Naive thymus-derived CD4-positive, alpha-beta T cell (primary cell): ENCODE results near the gene CD81. TPM values are rescaled to one million over a fixed set of nuclear protein-coding genes. Genes with fewer than 3 reads are reported as not detected.
A peak's percentile ranks its signal among the peaks of the same experiment; 100 is the strongest.

Experiments used
- ATAC-seq: fragments of 150-1000 bp; cut with Tn5 transposase; 2 replicates; pipeline ENCODE4 v1.10.0; 2021; ENCODE audit warnings: mild to moderate bottlenecking, moderate library complexity
- CTCF ChIA-PET: fragments of 350-600 bp; sonication (Branson Sonifier 250); formaldehyde crosslinking; loops from one replicate; lab custom pipeline; 2021; ENCODE audit warnings: antibody characterized with exemption; lab: Charles Lee
- POLR2A ChIA-PET: fragments of 350-600 bp; sonication (Branson Sonifier 250); formaldehyde crosslinking; loops from one replicate; lab custom pipeline; 2021; ENCODE audit warnings: antibody characterized with exemption, inconsistent platforms; lab: Charles Lee
- DNase-seq, 9 donors: peaks; one replicate each; pipeline versions ENCODE4 v3.0.0 to v3.0.0-alpha.2; 2020 to 2022; ENCODE audit warnings: mixed read lengths in 1 of 9
- H3K27ac ChIP-seq: one replicate; pipeline ENCODE4 v1.7.0; 2013; ENCODE audit warnings: mild to moderate bottlenecking, low read depth, low read length, moderate library complexity
- H3K27me3 ChIP-seq, 2 donors: one replicate each; pipeline ENCODE4 v1.7.0; 2013; ENCODE audit warnings: low read length in 2 of 2, mild to moderate bottlenecking in 2 of 2, moderate library complexity in 2 of 2; ENCODE audit not compliant: control insufficient read depth in 2 of 2, insufficient read depth in 2 of 2
- H3K36me3 ChIP-seq, 3 experiments: 1 replicate in 2 of 3; 2 replicates in 1 of 3; pipeline ENCODE4 v1.7.0; 2013; ENCODE audit warnings: low read length in 3 of 3, mild to moderate bottlenecking in 3 of 3, moderate library complexity in 1 of 3; ENCODE audit not compliant: insufficient read depth in 3 of 3, control insufficient read depth in 2 of 3
- H3K4me1 ChIP-seq, 2 donors: one replicate each; pipeline ENCODE4 v1.7.0; 2013; ENCODE audit warnings: low read length in 2 of 2, mild to moderate bottlenecking in 2 of 2, moderate library complexity in 1 of 2; ENCODE audit not compliant: control insufficient read depth in 2 of 2, insufficient read depth in 2 of 2
- H3K4me3 ChIP-seq: 2 replicates; pipeline ENCODE4 v1.7.0; 2013; ENCODE audit warnings: mild to moderate bottlenecking, low read length
- H3K9me3 ChIP-seq, 3 experiments: 1 replicate in 2 of 3; 2 replicates in 1 of 3; pipeline ENCODE4 v1.7.0; 2013; ENCODE audit warnings: low read length in 3 of 3; ENCODE audit not compliant: control insufficient read depth in 2 of 3
- H3K27ac Mint-ChIP-seq, 9 donors: one replicate each; pipeline ENCODE4 v1.8.0; 2020 to 2022; ENCODE audit warnings: mixed read lengths in 9 of 9, mild to moderate bottlenecking in 8 of 9, moderate library complexity in 5 of 9, inconsistent platforms in 2 of 9
- H3K27me3 Mint-ChIP-seq, 5 donors: one replicate each; pipeline ENCODE4 v1.8.0; 2021 to 2022; ENCODE audit warnings: mixed read lengths in 5 of 5, mild to moderate bottlenecking in 1 of 5
- H3K36me3 Mint-ChIP-seq, 5 donors: one replicate each; pipeline ENCODE4 v1.8.0; 2020 to 2022; ENCODE audit warnings: mixed read lengths in 5 of 5, mild to moderate bottlenecking in 3 of 5, inconsistent platforms in 1 of 5
- H3K4me1 Mint-ChIP-seq, 7 donors: one replicate each; pipeline ENCODE4 v1.8.0; 2020 to 2022; ENCODE audit warnings: mixed read lengths in 7 of 7, mild to moderate bottlenecking in 3 of 7, inconsistent platforms in 1 of 7
- H3K4me3 Mint-ChIP-seq, 10 donors: one replicate each; pipeline ENCODE4 v1.8.0; 2020 to 2022; ENCODE audit warnings: mild to moderate bottlenecking in 10 of 10, mixed read lengths in 10 of 10, moderate library complexity in 6 of 10, inconsistent platforms in 2 of 10
- H3K9me3 Mint-ChIP-seq, 11 donors: one replicate each; pipeline ENCODE4 v1.8.0; 2020 to 2022; ENCODE audit warnings: mixed read lengths in 11 of 11, mild to moderate bottlenecking in 4 of 11, inconsistent platforms in 1 of 11, moderate library complexity in 1 of 11
- intact Hi-C, 2 donors: fragments of 100-400 bp; cut with micrococcal nuclease; formaldehyde crosslinking; loops; one replicate each; pipeline ENCODE4 v1.15.1; 2023
- polyA plus RNA-seq, 2 donors: library from polyadenylated mRNA; unstranded; fragments of 300-500 nt; fragmentation: Illumina TruSeq; gene quantifications; one replicate each; pipeline ENCODE4 v1.2.3, GENCODE V29; 2021
- total RNA-seq, 6 experiments: library from RNA in 5 of 6; stranded (reverse) in 5 of 6; gene quantifications; 1 replicate in 5 of 6; 2 replicates in 1 of 6; pipeline ENCODE4 v1.2.3 and lab custom pipeline; 2021 to 2026

CD81 gene
- total and polyA plus RNA-seq, 7 experiments from 2014 or later: 19.0 to 173 (median 102) TPM

DNA sequence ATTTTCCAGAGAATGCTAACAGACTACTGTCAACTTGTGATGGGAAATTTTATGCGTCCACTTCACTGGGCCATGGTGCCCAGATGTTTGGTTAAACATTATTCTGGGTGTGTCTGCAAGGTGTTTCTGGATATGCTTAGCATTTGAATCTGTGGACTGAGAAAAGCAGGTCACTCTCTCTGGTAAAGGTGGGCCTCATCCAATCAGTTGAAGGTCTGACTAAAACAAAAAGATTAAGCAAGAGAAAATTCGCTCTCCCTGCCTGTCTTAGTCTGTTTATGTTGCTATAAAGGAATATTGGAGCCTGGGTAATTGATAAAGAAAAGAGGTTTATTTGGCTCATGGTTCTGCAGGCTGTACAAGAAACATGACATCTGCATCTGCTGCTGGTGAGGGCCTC is 32.1 kb upstream of the CD81 start:
- peaks cover 0 to 7% (median 0%) of the 10 kb centered on the region in 3 experiments for H3K9me3 ChIP-seq
- no peak overlapping the region for H3K4me3 ChIP-seq
- peaks cover 0 to 4% (median 0%) of the 10 kb centered on the region in 5 donors for H3K27me3 Mint-ChIP-seq
- ATAC-seq (no peak), DNase-seq (no peak)
- H3K4me1 Mint-ChIP-seq: no peaks in the 10 kb centered on the region
- ChIA-PET POLR2A (no interaction called here), CTCF (interaction anchor here (0.6 kb wide), 1 partner anchor 40 kb away, joined by 4 read pairs; no protein-coding TSS in a partner anchor)
- H3K27me3 ChIP-seq: no peaks in the 10 kb centered on the region
- peaks cover 3 to 18% (median 13%) of the 10 kb centered on the region in 5 donors for H3K36me3 Mint-ChIP-seq
- no peak overlapping the region for H3K27ac ChIP-seq
- peaks cover 4 to 51% (median 16%) of the 10 kb centered on the region in 11 donors for H3K9me3 Mint-ChIP-seq
- H3K27ac Mint-ChIP-seq: no peak overlapping the region
- no peaks in the 10 kb centered on the region for H3K4me1 ChIP-seq
- H3K4me3 Mint-ChIP-seq: no peak overlapping the region
- H3K36me3 ChIP-seq: no peaks in the 10 kb centered on the region
- intact Hi-C loops: no loop called here

DNA sequence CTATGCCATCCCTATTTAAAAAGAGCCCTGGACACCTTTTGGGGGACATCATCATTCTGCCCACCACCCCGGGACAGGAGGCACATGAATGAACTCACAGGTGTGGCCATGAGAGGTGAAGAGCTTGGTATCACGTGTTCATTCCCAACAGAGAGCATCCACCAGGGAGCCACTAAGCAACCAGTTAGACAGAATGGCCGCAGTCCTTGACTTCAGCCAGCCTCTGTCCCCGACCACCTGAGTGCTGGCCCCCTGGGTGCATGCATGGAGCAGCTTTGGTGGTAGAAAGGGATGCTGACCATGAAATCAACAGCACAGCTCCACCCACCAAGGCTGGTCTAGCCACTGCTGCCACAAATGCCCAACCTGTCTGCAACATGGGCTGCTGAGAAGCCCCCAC is 31.1 kb upstream of the CD81 start:
- CTCF ChIA-PET: interaction anchor here (0.6 to 0.7 kb wide), 2 partner anchors 41 to 82 kb away, joined by 3 to 4 read pairs; no protein-coding TSS in a partner anchor
- no peak overlapping the region for H3K27ac Mint-ChIP-seq
- intact Hi-C loops: no loop called here
- H3K4me1 Mint-ChIP-seq: no peaks in the 10 kb centered on the region
- H3K9me3 ChIP-seq: peaks cover 0 to 7% (median 0%) of the 10 kb centered on the region in 3 experiments
- H3K27ac ChIP-seq: no peak overlapping the region
- H3K4me1 ChIP-seq: no peaks in the 10 kb centered on the region
- H3K4me3 ChIP-seq: no peak overlapping the region
- peaks cover 3 to 22% (median 13%) of the 10 kb centered on the region in 5 donors for H3K36me3 Mint-ChIP-seq
- no peaks in the 10 kb centered on the region for H3K36me3 ChIP-seq
- H3K27me3 Mint-ChIP-seq: peaks cover 0 to 9% (median 0%) of the 10 kb centered on the region in 5 donors
- no peaks in the 10 kb centered on the region for H3K27me3 ChIP-seq
- H3K9me3 Mint-ChIP-seq: peaks cover 4 to 61% (median 16%) of the 10 kb centered on the region in 11 donors
- POLR2A ChIA-PET: no interaction called here
- ATAC-seq (no peak), DNase-seq (no peak)
- no peak overlapping the region for H3K4me3 Mint-ChIP-seq

DNA sequence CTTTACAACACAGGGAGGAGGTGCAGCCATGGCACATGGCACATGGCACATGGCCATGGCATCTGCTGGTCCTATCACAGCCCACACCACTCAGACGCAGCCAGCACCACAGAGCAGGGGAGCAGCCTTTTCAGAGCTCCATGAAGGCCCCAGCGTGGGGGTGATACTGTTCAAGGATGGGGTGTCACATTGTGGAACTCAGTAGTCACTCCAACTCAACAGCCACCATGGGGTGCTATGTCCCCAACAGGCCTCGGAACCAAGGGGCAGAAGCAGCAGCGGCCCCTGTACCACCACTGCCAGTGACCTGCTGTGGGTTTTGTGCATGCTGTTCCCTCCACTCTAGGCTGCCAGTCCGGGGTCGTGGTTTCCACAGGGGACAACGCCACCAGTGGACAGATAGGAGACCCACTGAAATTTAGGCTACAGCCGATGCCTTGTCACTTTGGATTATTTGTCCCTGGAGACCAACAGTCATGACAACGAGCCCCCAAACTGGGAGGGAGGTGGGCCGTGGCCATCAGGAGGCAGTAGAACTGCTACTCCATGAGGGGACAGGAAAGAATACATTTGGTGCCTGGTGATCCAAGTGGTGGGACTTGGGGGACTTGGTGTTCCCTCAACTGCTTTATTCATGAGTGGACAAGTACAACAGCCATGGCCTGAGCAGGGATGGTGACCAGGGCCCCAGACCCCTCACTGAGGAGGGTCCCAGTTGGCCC is 30.4 kb upstream of the CD81 start:
- Mint-ChIP-seq H3K9me3 (peaks cover 4 to 61% (median 16%) of the 10 kb centered on the region in 11 donors), H3K4me1 (no peaks in the 10 kb centered on the region), H3K27me3 (peaks cover 0 to 9% (median 0%) of the 10 kb centered on the region in 5 donors), H3K36me3 (peaks cover 3 to 22% (median 13%) of the 10 kb centered on the region in 5 donors), H3K27ac (peak overlapping the region in 1 of 9 donors; percentile 74), H3K4me3 (peak overlapping the region in 1 of 10 donors; percentile 45)
- intact Hi-C loops: no loop called here
- Histone ChIP-seq H3K27me3 (no peaks in the 10 kb centered on the region), H3K36me3 (no peaks in the 10 kb centered on the region), H3K27ac (no peak overlapping the region), H3K4me3 (no peak overlapping the region), H3K4me1 (no peaks in the 10 kb centered on the region), H3K9me3 (peaks cover 0 to 7% (median 0%) of the 10 kb centered on the region in 3 experiments)
- ChIA-PET CTCF (no interaction called here), POLR2A (no interaction called here)
- DNase-seq: no peak
- no peak for ATAC-seq

DNA sequence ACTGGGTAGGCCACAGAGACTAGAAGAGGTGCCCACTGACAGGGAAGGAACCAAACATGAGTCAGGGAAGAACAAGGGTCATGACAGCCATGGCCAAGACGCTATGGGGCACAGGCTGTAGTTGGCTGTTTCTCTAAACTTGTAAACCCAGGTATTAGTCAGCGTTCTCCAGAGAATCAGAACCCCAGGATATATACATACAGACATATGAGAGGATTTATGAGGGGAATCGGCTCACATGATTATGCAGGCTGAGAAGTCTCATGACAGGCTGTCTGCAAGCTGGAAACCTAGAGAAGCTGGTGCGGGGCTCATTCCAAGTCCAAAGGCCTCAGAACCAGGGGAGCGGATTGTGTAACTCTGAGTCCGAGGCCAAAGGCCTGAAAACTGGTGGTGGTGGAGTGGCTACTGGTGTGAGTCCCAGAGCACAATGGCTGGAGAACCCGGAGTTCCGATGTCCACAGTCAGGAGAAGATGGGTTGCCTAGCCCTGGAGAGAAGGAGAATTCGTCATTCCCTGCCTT is 29.7 kb upstream of the CD81 start:
- CTCF ChIA-PET: no interaction called here
- Histone ChIP-seq H3K9me3 (peaks cover 0 to 7% (median 0%) of the 10 kb centered on the region in 3 experiments), H3K4me1 (no peaks in the 10 kb centered on the region), H3K4me3 (no peak overlapping the region), H3K36me3 (no peaks in the 10 kb centered on the region), H3K27ac (no peak overlapping the region), H3K27me3 (no peaks in the 10 kb centered on the region)
- DNase-seq: no peak
- H3K4me1 Mint-ChIP-seq: no peaks in the 10 kb centered on the region
- no peak for ATAC-seq
- intact Hi-C loops: no loop called here
- POLR2A ChIA-PET: no interaction called here
- no peak overlapping the region for H3K27ac Mint-ChIP-seq
- peak overlapping the region in 1 of 10 donors; percentile 45 for H3K4me3 Mint-ChIP-seq
- H3K27me3 Mint-ChIP-seq: peaks cover 0 to 9% (median 0%) of the 10 kb centered on the region in 5 donors
- H3K9me3 Mint-ChIP-seq: peaks cover 4 to 57% (median 16%) of the 10 kb centered on the region in 11 donors
- peaks cover 3 to 19% (median 13%) of the 10 kb centered on the region in 5 donors for H3K36me3 Mint-ChIP-seq

DNA sequence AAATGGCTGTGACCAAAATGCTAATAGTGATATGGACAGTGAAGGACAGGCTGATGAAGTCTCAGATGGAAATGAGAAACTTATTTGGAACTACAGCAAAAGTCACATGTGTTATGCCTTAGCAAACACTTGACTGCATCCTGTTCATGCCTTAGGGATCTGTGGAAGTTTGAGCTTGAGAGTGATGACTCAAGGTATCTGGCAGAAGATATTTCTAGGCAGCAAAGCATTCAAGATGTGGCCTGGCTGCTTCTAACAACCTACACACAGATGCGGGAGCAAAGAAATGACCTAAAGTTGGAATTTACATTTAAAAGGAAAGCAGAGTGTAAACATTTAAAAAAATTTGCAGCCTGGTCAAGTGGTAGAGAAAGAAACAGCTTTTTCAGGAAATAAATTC is 28.1 kb upstream of the CD81 start:
- Histone ChIP-seq H3K27me3 (no peaks in the 10 kb centered on the region), H3K9me3 (peaks cover 0 to 7% (median 0%) of the 10 kb centered on the region in 3 experiments), H3K4me3 (no peak overlapping the region), H3K4me1 (no peaks in the 10 kb centered on the region), H3K36me3 (no peaks in the 10 kb centered on the region), H3K27ac (no peak overlapping the region)
- Mint-ChIP-seq H3K4me1 (no peaks in the 10 kb centered on the region), H3K36me3 (peaks cover 3 to 19% (median 13%) of the 10 kb centered on the region in 5 donors), H3K9me3 (peaks cover 4 to 46% (median 15%) of the 10 kb centered on the region in 11 donors), H3K27ac (no peak overlapping the region), H3K4me3 (no peak overlapping the region), H3K27me3 (peaks cover 0 to 5% (median 0%) of the 10 kb centered on the region in 5 donors)
- DNase-seq (no peak), ATAC-seq (no peak)
- POLR2A ChIA-PET: no interaction called here
- CTCF ChIA-PET: no interaction called here
- intact Hi-C loops: no loop called here

DNA sequence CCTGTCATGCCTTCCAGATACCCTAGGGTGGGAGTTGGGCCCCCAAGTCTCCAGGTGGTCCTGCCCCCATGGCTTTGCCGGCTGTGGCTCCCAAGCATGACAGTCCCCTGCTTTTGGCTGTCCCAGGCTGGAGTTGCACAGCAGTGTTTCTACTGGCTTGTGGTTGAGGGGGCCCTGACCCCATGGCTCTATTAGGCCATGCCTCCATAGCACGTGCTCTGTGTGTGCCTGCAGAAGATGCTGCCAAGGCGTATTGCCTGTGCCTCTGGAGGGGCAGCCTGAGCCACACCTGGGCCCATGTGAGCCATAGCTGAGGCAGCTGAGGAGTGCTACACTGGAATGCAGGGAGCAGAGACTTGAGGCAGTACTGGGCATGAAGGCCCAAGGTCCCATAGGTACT is 25.4 kb upstream of the CD81 start:
- Mint-ChIP-seq H3K27me3 (peaks cover 0 to 5% (median 0%) of the 10 kb centered on the region in 5 donors), H3K9me3 (peaks cover 4 to 31% (median 11%) of the 10 kb centered on the region in 11 donors), H3K27ac (no peak overlapping the region), H3K4me1 (no peaks in the 10 kb centered on the region), H3K36me3 (peaks cover 2 to 16% (median 7%) of the 10 kb centered on the region in 5 donors), H3K4me3 (no peak overlapping the region)
- intact Hi-C loops: no loop called here
- DNase-seq: no peak
- no peaks in the 10 kb centered on the region for H3K27me3 ChIP-seq
- no peak for ATAC-seq
- H3K4me3 ChIP-seq: no peak overlapping the region
- peaks cover 0 to 7% (median 0%) of the 10 kb centered on the region in 3 experiments for H3K9me3 ChIP-seq
- H3K27ac ChIP-seq: no peak overlapping the region
- no peaks in the 10 kb centered on the region for H3K36me3 ChIP-seq
- no peaks in the 10 kb centered on the region for H3K4me1 ChIP-seq
- POLR2A ChIA-PET: no interaction called here
- CTCF ChIA-PET: no interaction called here
